Keratinocyte (primary cell): ENCODE data around the gene C6orf52.

Experiments
- CTCF ChIP-seq, 3 experiments: IDR thresholded peaks in 1 of 3; conservative IDR thresholded peaks in 1 of 3; optimal IDR thresholded peaks in 1 of 3; 2 replicates in 2 of 3; 3 replicates in 1 of 3; pipeline versions ENCODE3 to v1.5.1; 2011; ENCODE audit warnings: low read length in 3 of 3, mild to moderate bottlenecking in 3 of 3, moderate library complexity in 2 of 3, control low read depth in 1 of 3, inconsistent platforms in 1 of 3; ENCODE audit not compliant: insufficient read depth in 2 of 3; ENCODE audit errors: extremely low read depth in 1 of 3
- EZH2 ChIP-seq: IDR thresholded peaks from one replicate; pipeline ENCODE4 v1.6.1; 2012; ENCODE audit warnings: inconsistent platforms, mild to moderate bottlenecking, low read length, moderate library complexity

- TF ChIP-seq CTCF (optimal IDR thresholded peaks at IDR 0.05 in 1 of 3, IDR thresholded peaks at IDR 0.05 in 1 of 3, conservative IDR thresholded peaks at IDR 0.05 in 1 of 3; ENCODE audit: extremely low read depth in 1 of 3, insufficient read depth in 2 of 3, low read length in 3 of 3): no peak
- TF ChIP-seq EZH2: no peak
Observed at GRCh38 chr6:10743515-10743914, 49.1 kb upstream of the C6orf52 start.
